IPS DF 6.9 (cell line): ENCODE measurements around the gene CTSO.

Source experiments
- DNase-seq: peaks from one replicate; pipeline ENCODE4 v3.0.0-alpha.2; 2013; ENCODE audit warnings: low read depth, low spot score
- H3K27ac ChIP-seq: one replicate; pipeline ENCODE4 v1.5.1; 2013; ENCODE audit warnings: low read length, control low read depth
- H3K27me3 ChIP-seq: 2 replicates; pipeline ENCODE4 v1.6.1; 2013; ENCODE audit warnings: mild to moderate bottlenecking, low read length; ENCODE audit not compliant: control insufficient read depth, insufficient read depth
- H3K36me3 ChIP-seq: 2 replicates; pipeline ENCODE4 v1.6.1; 2013; ENCODE audit warnings: low read length; ENCODE audit not compliant: control insufficient read depth, insufficient read depth
- H3K4me1 ChIP-seq: 2 replicates; pipeline ENCODE4 v1.6.1; 2013; ENCODE audit warnings: low read length; ENCODE audit not compliant: control insufficient read depth, insufficient read depth
- H3K4me3 ChIP-seq: 2 replicates; pipeline ENCODE4 v1.5.1; 2013; ENCODE audit warnings: mild to moderate bottlenecking, low read length
- H3K9me3 ChIP-seq: 2 replicates; pipeline ENCODE4 v1.6.1; 2013; ENCODE audit warnings: low read length, inconsistent platforms; ENCODE audit not compliant: control insufficient read depth, insufficient read depth
- WGBS: extraction: QIAGEN DNeasy Blood & Tissue Kit; methylation state at CpG from one replicate; pipeline ENCODE4 v1.1.7; 2013; ENCODE audit warnings: mixed read lengths, missing lambda C conversion rate; ENCODE audit not compliant: insufficient read length, insufficient coverage; 5-methylcytosine and 5-hydroxymethylcytosine counted together

CTSO gene

GRCh38 chr4:155973639-155974475 is 20.2 kb upstream of the CTSO start:
- H3K4me1 ChIP-seq = peaks cover 2% of the 10 kb centered on the region; the same call in 1 of the 2 replicates
- no CpG with 5 or more reads among the region's 8 CpGs for WGBS
- no peaks in the 10 kb centered on the region for H3K27me3 ChIP-seq
- H3K4me3 ChIP-seq = no peak overlapping the region
- H3K36me3 ChIP-seq = no peaks in the 10 kb centered on the region
- no peaks in the 10 kb centered on the region for H3K9me3 ChIP-seq
- no peak for DNase-seq
- H3K27ac ChIP-seq = no peak overlapping the region

GRCh38 chr4:155972098-155972497 is 18.4 kb upstream of the CTSO start:
- Histone ChIP-seq H3K36me3 (no peaks in the 10 kb centered on the region), H3K9me3 (no peaks in the 10 kb centered on the region), H3K4me3 (no peak overlapping the region), H3K27ac (no peak overlapping the region), H3K27me3 (no peaks in the 10 kb centered on the region), H3K4me1 (peaks cover 2% of the 10 kb centered on the region; the same call in 1 of the 2 replicates)
- WGBS = no CpG with 5 or more reads among the region's 4 CpGs
- DNase-seq = no peak

GRCh38 chr4:155966731-155967395 is 13.2 kb upstream of the CTSO start:
- Histone ChIP-seq H3K9me3 (no peaks in the 10 kb centered on the region), H3K27ac (no peak overlapping the region), H3K4me1 (no peaks in the 10 kb centered on the region), H3K27me3 (no peaks in the 10 kb centered on the region), H3K4me3 (no peak overlapping the region), H3K36me3 (no peaks in the 10 kb centered on the region)
- DNase-seq = no peak
- WGBS = no CpG with 5 or more reads among the region's 3 CpGs

GRCh38 chr4:155966171-155966570 is 12.5 kb upstream of the CTSO start:
- Histone ChIP-seq H3K9me3 (no peaks in the 10 kb centered on the region), H3K27me3 (no peaks in the 10 kb centered on the region), H3K36me3 (no peaks in the 10 kb centered on the region), H3K4me3 (no peak overlapping the region), H3K4me1 (no peaks in the 10 kb centered on the region), H3K27ac (no peak overlapping the region)
- no peak for DNase-seq
- no CpG with 5 or more reads among the region's 2 CpGs for WGBS

GRCh38 chr4:155964016-155964891 is 10.6 kb upstream of the CTSO start:
- H3K4me1 ChIP-seq = no peaks in the 10 kb centered on the region
- DNase-seq = no peak
- no CpG with 5 or more reads among the region's 8 CpGs for WGBS

GRCh38 chr4:155962767-155963166 is 9.1 kb upstream of the CTSO start:
- Histone ChIP-seq H3K9me3 (no peaks in the 10 kb centered on the region), H3K27me3 (no peaks in the 10 kb centered on the region), H3K36me3 (no peaks in the 10 kb centered on the region), H3K4me3 (no peak overlapping the region), H3K27ac (no peak overlapping the region), H3K4me1 (no peaks in the 10 kb centered on the region)
- WGBS = no CpG with 5 or more reads among the region's 2 CpGs
- no peak for DNase-seq

More at GRCh38 chr4:155964016-155964891, 10.6 kb upstream of the CTSO start:
- Histone ChIP-seq H3K9me3 (no peaks in the 10 kb centered on the region), H3K27ac (no peak overlapping the region), H3K27me3 (no peaks in the 10 kb centered on the region), H3K36me3 (no peaks in the 10 kb centered on the region), H3K4me3 (no peak overlapping the region)

- no peak overlapping the region for H3K4me3 ChIP-seq
- WGBS = no CpG with 5 or more reads among the region's 4 CpGs
These were observed 7.9 kb upstream of the CTSO start for GRCh38 chr4:155961575-155961974.

GRCh38 chr4:155960522-155960921 is 6.9 kb upstream of the CTSO start:
- no peak for DNase-seq
- Histone ChIP-seq H3K4me1 (no peaks in the 10 kb centered on the region), H3K4me3 (no peak overlapping the region), H3K36me3 (no peaks in the 10 kb centered on the region), H3K27me3 (no peaks in the 10 kb centered on the region), H3K27ac (no peak overlapping the region), H3K9me3 (no peaks in the 10 kb centered on the region)
- whole genome bisulfite sequencing = no CpG with 5 or more reads among the region's 5 CpGs

More at GRCh38 chr4:155961575-155961974, 7.9 kb upstream of the CTSO start:
- Histone ChIP-seq H3K27ac (no peak overlapping the region), H3K9me3 (no peaks in the 10 kb centered on the region), H3K4me1 (no peaks in the 10 kb centered on the region), H3K27me3 (no peaks in the 10 kb centered on the region), H3K36me3 (no peaks in the 10 kb centered on the region)
- DNase-seq = no peak

- Histone ChIP-seq H3K36me3 (no peaks in the 10 kb centered on the region), H3K27me3 (no peaks in the 10 kb centered on the region), H3K9me3 (no peaks in the 10 kb centered on the region), H3K27ac (no peak overlapping the region), H3K4me3 (no peak overlapping the region), H3K4me1 (no peaks in the 10 kb centered on the region)
- no peak for DNase-seq
- WGBS = no CpG with 5 or more reads among the region's 4 CpGs
These were observed 5.8 kb upstream of the CTSO start for GRCh38 chr4:155959417-155959816.

GRCh38 chr4:155956461-155956860 is 2.8 kb upstream of the CTSO start:
- WGBS = no CpG with 5 or more reads among the region's 2 CpGs
- DNase-seq = no peak

More at GRCh38 chr4:155956461-155956860, 2.8 kb upstream of the CTSO start:
- Histone ChIP-seq H3K9me3 (no peaks in the 10 kb centered on the region), H3K4me1 (no peaks in the 10 kb centered on the region), H3K4me3 (no peak overlapping the region), H3K36me3 (no peaks in the 10 kb centered on the region), H3K27me3 (no peaks in the 10 kb centered on the region), H3K27ac (no peak overlapping the region)
